ENCODE results near the gene SEC22A. TPM values are rescaled to one million over a fixed set of nuclear protein-coding genes. Genes with fewer than 3 reads are reported as not detected.
A peak's percentile ranks its signal among the peaks of the same experiment; 100 is the strongest.

Gene SEC22A
- total and polyA plus RNA-seq, 4 donors = 6.9 to 47.7 (median 11.9) TPM

DNA sequence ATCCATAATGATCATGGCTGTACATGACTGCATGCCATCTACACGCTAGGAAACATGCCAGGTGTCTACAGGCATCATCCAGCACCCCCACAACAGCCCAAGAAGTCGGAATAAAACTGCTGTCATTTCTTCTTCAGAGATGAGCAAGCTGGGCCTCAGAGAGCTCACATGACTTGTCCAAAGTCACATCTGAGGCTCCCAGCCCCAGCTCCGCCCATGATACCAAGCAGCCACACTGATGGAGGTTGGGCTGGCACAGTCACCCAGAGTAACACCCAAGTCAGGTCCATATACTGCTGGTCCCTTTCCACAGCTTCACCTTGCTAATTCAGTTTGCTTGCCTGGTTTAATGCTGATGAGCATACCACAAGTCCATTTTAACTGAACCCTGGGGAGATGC is 116.6 kb downstream of the SEC22A start:
- DNase-seq = no peak
- H3K4me3 ChIP-seq = no peak overlapping the region
- H3K4me1 ChIP-seq (ENCODE audit: control insufficient read depth in 5 of 5, insufficient read depth in 5 of 5, low read length in 5 of 5) = no peaks in the 10 kb centered on the region
- H3K27ac ChIP-seq (ENCODE audit: low read depth in 1 of 2, low read length in 1 of 2) = no peak overlapping the region
- TF ChIP-seq, protein P1, sequence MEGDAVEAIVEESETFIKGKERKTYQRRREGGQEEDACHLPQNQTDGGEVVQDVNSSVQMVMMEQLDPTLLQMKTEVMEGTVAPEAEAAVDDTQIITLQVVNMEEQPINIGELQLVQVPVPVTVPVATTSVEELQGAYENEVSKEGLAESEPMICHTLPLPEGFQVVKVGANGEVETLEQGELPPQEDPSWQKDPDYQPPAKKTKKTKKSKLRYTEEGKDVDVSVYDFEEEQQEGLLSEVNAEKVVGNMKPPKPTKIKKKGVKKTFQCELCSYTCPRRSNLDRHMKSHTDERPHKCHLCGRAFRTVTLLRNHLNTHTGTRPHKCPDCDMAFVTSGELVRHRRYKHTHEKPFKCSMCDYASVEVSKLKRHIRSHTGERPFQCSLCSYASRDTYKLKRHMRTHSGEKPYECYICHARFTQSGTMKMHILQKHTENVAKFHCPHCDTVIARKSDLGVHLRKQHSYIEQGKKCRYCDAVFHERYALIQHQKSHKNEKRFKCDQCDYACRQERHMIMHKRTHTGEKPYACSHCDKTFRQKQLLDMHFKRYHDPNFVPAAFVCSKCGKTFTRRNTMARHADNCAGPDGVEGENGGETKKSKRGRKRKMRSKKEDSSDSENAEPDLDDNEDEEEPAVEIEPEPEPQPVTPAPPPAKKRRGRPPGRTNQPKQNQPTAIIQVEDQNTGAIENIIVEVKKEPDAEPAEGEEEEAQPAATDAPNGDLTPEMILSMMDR (IDR thresholded peaks at IDR 0.05; ENCODE audit: control extremely low read depth, extremely low read depth) = no peak
- H3K9ac ChIP-seq (ENCODE audit: insufficient read depth in 1 of 2, low read length in 2 of 2) = no peak overlapping the region
- ATAC-seq (ENCODE audit: insufficient read depth, low FRiP score) = no peak
- H3K9me3 ChIP-seq (ENCODE audit: control insufficient read depth in 4 of 4, insufficient read depth in 3 of 4, low read length in 3 of 4) = no peaks in the 10 kb centered on the region
- peaks cover 0 to 17% (median 6%) of the 10 kb centered on the region in 4 donors for H3K36me3 ChIP-seq (ENCODE audit: control insufficient read depth in 4 of 4, insufficient read depth in 4 of 4, low read length in 4 of 4)
- 83 to 87% methylated on average over 3 of the region's 3 CpGs for WGBS, 2 donors
- H3K27me3 ChIP-seq (ENCODE audit: control insufficient read depth in 3 of 3, insufficient read depth in 3 of 3, low read length in 2 of 3) = no peaks in the 10 kb centered on the region

DNA sequence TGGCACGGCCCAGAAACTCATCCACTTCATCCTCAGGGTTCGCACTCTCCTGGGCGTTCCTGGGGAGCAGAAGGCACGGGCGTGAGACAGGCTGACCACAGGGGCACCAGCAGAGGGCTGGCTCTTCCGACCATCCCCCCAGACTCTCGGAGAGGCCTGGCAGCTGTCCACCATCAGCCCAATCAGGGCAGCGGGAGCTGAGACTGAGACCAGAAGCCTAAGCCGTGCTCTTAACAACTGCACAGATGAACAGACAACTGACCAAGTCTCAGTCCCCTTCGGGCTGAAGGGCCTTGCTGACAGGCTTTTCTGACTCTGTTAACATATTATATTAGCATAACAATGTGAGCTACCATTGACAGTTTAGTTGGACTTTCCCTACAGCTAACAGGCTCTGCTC is 118.0 kb downstream of the SEC22A start:
- Histone ChIP-seq H3K9me3 (ENCODE audit: control insufficient read depth in 4 of 4, insufficient read depth in 3 of 4, low read length in 3 of 4) (no peaks in the 10 kb centered on the region), H3K4me1 (ENCODE audit: control insufficient read depth in 5 of 5, insufficient read depth in 5 of 5, low read length in 5 of 5) (peaks cover 0 to 2% (median 0%) of the 10 kb centered on the region in 5 donors), H3K27ac (ENCODE audit: low read depth in 1 of 2, low read length in 1 of 2) (peak overlapping the region in 1 of 2 donors; percentile 7), H3K36me3 (ENCODE audit: control insufficient read depth in 4 of 4, insufficient read depth in 4 of 4, low read length in 4 of 4) (peaks cover 0 to 14% (median 1%) of the 10 kb centered on the region in 4 donors), H3K4me3 (no peak overlapping the region), H3K27me3 (ENCODE audit: control insufficient read depth in 3 of 3, insufficient read depth in 3 of 3, low read length in 2 of 3) (no peaks in the 10 kb centered on the region), H3K9ac (ENCODE audit: insufficient read depth in 1 of 2, low read length in 2 of 2) (no peak overlapping the region)
- ATAC-seq (ENCODE audit: insufficient read depth, low FRiP score) = no peak
- TF ChIP-seq, protein P1 (IDR thresholded peaks at IDR 0.05; ENCODE audit: control extremely low read depth, extremely low read depth) = no peak
- WGBS, 2 donors = 55 to 60% methylated on average over 10 of the region's 10 CpGs
- no peak for DNase-seq

DNA sequence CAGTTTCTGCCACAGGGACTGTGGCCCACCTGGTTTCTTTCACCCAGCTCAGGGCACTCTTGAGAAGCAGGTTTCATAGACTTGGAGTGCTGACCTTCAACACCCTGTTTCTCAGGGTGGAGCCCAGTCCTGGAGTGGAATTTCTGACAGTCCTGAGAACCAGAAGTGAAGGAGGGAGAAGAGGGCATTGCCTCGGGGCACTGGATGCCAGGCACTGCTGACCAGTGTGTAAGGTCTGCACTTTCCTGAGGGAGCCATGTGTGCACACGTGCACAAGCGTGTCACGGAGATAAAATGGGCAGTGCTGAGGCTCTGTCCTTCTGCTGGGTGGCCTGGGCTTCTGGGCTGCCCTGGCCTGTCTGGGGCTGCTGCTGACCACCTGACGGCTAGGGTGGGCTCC is 118.5 kb downstream of the SEC22A start:
- ATAC-seq (ENCODE audit: insufficient read depth, low FRiP score) = no peak
- 73 to 84% methylated on average over 5 of the region's 5 CpGs for WGBS, 2 donors

More for the DNA sequence above, 118.5 kb downstream of the SEC22A start:
- Histone ChIP-seq H3K4me3 (no peak overlapping the region), H3K36me3 (ENCODE audit: control insufficient read depth in 4 of 4, insufficient read depth in 4 of 4, low read length in 4 of 4) (peaks cover 0 to 14% (median 1%) of the 10 kb centered on the region in 4 donors), H3K9me3 (ENCODE audit: control insufficient read depth in 4 of 4, insufficient read depth in 3 of 4, low read length in 3 of 4) (no peaks in the 10 kb centered on the region), H3K9ac (ENCODE audit: insufficient read depth in 1 of 2, low read length in 2 of 2) (no peak overlapping the region), H3K27ac (ENCODE audit: low read depth in 1 of 2, low read length in 1 of 2) (no peak overlapping the region), H3K4me1 (ENCODE audit: control insufficient read depth in 5 of 5, insufficient read depth in 5 of 5, low read length in 5 of 5) (peaks cover 0 to 2% (median 0%) of the 10 kb centered on the region in 5 donors), H3K27me3 (ENCODE audit: control insufficient read depth in 3 of 3, insufficient read depth in 3 of 3, low read length in 2 of 3) (no peaks in the 10 kb centered on the region)
- TF ChIP-seq, protein P1 (IDR thresholded peaks at IDR 0.05; ENCODE audit: control extremely low read depth, extremely low read depth) = no peak
- DNase-seq = no peak

All from lung (tissue), 12 donors.